ENCODE results near the gene GPBP1.
"Not testable (repeated sequence)": the region's sequence is repeated elsewhere in the genome, so short reads cannot be mapped to it uniquely, and the experiment has no call there.

Gene GPBP1

GRCh38 chr5:57177479-57178156 lies 3.8 kb downstream of the GPBP1 start:
- DNase-seq: no peak

- DNase-seq: not testable (repeated sequence)
Measured at GRCh38 chr5:57178238-57178637, 4.4 kb downstream of the GPBP1 start.

GRCh38 chr5:57179262-57180200 lies 5.7 kb downstream of the GPBP1 start:
- no peak for DNase-seq

- DNase-seq: no peak
Measured at GRCh38 chr5:57181154-57181553, 7.3 kb downstream of the GPBP1 start.

- DNase-seq: no peak
Measured at GRCh38 chr5:57184322-57184721, 10.5 kb downstream of the GPBP1 start.

DNA sequence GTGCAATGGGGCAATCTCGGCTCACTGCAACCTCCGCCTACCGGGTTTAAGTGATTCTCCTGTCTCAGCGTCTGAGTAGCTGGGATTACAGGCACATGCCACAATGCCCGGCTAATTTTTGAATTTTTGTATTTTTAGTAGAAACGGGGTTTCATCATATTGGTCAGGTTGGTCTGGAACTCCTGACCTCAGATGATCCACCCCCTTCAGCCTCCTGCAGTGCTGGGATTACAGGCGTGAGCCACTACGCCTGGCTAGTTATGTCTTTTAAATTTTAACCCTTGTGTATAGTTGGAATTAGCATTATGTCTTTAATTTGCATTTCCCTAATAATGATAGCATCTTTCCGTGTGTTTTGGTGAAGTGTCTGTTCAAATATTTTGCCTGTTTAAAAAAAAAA lies 11.5 kb downstream of the GPBP1 start:
- no peak for DNase-seq

- no peak for DNase-seq
Measured at GRCh38 chr5:57186194-57186593, 12.3 kb downstream of the GPBP1 start.

- DNase-seq: not testable (repeated sequence)
Measured at GRCh38 chr5:57187977-57188376, 14.1 kb downstream of the GPBP1 start.

DNA sequence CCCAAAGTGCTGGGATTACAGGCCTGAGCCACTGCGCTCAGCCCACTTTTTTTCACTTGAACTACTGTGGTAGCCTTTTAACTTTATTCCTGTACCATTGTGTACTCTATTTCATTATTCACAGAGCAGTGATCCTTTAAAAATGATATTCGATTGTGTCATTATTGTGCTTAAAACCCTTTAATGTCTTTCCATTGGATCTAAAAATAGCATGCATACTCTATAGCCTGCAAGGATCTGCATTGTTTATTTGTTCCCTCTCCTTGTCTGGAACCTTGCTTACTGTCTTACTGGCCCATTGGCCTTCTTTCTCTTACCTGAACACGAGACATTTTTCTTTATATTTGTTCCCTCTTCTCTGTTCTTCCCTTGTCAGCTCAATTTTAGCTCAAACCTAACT lies 15.7 kb downstream of the GPBP1 start:
- no peak for DNase-seq

DNA sequence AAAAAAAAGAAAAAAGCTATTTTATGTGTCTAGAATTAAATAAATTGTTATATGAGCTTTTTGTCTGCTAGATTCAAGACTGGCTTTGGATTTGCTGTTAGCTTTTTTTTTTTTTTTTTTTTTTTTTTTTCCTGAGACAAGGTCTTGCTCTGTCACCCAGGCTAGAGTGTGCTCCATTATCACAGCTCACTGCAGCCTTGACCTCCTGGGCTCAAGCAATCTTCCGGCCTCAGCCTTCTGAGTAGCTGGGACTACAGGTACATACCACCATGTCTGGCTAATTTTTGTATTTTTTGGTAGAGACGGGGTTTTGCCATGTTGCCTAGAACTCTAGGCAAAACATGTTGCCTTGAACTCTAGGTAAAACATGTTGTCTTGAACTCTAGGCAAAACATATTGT lies 16.7 kb downstream of the GPBP1 start:
- no peak for DNase-seq

DNA sequence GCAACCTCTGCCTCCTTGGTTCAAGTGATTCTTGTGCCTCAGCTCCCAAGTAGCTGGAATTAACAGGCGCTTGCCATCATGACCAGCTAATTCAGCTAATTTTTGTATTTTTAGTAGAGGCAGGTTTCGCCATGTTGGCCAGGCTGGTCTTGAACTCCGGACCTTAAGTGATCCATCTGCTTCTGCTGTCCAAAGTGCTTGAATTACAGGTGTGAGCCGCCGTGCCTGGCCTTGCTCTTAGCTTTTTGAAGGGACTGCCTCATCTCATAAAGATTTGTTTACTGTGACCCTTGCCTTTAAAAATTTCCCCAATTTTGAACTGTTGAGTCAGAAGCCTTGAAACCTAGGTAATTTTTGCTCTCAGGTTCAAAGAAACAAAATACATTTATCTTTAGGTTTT lies 17.3 kb downstream of the GPBP1 start:
- no peak for DNase-seq

- no peak for DNase-seq
Measured at GRCh38 chr5:57191986-57192385, 18.1 kb downstream of the GPBP1 start.

DNA sequence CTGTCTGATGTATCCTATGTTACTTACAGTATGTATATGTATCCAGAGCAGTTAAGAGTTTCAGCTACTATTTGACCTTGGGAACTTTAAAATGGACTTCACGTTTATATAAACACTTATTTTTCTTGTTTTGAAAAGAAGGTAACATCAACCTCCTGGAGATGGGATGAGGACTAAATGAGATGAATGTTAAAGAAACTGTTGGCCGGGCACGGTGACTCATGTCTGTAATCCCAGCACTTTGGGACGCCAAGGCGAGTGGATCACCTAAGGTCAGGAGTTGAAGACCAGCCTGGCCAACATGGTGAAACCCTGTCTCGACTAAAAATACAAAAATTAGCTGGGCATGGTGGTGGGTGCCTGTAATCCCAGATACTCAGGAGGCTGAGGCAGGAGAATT lies 19.0 kb downstream of the GPBP1 start:
- not testable (repeated sequence) for DNase-seq

- DNase-seq: no peak
Measured at GRCh38 chr5:57193757-57194413, 20.0 kb downstream of the GPBP1 start.

DNA sequence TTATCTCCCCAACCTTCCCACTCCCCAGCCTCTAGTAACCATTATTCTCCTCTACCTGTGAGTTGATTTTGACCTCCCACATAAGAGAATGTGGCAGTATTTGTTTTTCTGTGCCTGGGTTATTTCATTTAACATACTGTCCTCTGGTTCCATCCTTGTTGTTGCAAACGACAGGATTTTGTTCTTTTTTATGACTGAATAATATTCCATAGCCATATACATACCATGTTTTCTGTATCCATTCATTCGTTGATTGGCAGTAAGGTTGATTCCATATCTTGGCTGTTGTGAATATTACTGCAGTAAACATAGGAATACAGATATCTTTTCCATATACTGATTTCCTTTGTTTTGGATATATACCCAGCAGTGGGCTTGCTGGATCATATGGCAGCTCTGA lies 20.8 kb downstream of the GPBP1 start:
- no peak for DNase-seq

DNA sequence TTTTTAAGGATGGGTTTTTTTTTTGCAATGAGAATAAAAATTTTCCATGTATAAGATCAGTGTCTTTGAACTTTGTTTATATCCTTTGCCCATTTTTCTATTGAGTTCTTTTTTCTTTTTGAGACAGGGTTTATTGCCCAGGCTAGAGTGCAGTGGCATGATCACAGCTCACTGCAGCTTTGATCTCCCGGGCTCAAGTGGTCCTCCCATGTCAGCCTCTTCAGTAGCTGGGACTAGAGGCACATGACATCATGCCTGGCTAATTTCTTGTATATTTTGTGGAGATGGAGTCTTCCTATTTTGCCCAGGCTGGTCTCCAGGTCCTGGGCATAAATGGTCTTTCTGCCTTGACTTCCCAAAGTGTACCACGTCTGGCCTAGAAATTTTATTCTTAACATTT lies 21.2 kb downstream of the GPBP1 start:
- DNase-seq: no peak

GRCh38 chr5:57199866-57200265 lies 26.0 kb downstream of the GPBP1 start:
- no peak for DNase-seq

GRCh38 chr5:57202811-57203210 lies 29.0 kb downstream of the GPBP1 start:
- DNase-seq: no peak

DNA sequence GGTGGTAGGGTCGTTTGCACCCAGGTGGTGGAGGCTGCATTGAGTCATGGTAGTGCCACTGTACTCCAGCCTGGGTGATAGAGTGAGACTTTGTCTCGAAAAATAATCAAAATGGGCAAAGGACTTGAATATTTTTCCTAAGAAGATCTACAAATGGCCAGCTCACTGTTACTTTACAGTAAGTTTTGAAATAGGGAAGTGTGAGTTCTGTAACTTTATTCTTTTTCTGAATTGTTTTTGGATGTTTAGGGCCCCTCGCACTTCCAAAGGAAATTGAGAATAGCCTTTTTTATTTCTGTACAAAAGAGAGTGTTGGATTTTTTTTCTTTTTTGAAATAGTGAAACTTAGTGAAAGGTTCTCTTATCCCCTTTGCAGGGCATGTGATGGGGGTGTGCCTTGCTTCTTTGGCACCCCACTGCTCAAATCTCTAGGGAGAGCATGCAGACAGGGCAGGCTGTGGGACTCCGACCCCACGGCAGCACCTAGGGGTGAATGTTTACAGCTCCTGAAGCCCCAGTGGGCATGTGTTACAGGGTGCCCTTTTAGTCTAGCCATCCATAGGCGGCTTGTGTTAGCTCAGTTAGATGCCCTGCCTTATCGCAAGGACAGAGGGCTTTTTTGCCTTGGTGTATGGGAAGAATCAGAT lies 33.3 kb downstream of the GPBP1 start:
- DNase-seq: no peak

DNA sequence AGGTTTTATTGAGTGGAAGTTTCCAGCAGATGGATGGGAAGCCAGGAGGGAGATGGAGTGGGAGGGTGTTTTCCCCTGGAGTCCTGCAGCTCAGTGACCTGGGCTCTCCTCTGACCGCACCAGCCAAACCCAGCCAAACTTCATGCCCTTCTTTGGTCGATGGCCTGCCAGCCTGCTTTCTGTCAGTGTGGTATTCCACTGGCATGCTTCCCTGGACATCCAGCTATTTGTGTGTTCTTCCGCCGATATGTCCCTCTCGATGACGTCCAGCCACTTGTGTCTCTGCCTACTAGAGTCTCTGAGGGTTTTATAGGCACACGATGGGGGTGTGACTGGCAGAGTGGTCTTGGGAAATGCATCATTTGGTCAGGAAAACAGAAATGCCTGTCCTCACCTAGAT lies 33.8 kb downstream of the GPBP1 start:
- no peak for DNase-seq

DNA sequence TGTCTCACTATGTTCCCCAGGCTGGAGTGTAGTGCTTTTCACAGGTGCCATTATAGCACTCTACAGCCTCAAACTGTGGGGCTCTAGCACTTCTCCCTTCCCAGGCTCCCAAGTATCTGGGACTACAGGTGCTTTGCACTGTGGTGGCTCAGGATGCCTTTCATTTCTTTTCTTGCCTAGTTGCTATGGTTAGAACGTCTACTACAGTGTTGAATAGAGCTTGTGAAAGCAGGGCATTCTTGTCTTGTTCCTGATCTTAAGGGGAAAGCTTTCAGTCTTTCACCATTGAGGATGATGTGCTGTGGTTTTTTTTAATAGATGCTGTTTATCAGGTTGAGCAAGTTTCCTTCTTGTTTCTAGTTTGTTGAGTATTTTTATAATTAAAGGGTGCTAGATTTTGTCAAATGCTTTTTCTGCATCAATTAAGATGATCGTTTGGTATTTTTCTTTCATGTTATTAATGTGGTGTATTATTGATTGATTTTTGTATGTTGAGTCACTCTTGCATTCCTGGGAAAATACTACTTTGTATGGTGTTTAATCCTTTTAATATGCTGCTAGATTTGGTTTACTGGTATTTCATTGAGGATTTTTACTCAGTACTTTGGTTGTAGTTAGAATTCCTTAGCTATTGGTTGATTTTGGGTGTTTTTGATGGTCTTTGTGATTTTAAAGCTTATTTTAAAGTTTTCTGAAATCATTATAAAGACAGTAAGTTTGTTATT lies 35.6 kb downstream of the GPBP1 start:
- no peak for DNase-seq

DNA sequence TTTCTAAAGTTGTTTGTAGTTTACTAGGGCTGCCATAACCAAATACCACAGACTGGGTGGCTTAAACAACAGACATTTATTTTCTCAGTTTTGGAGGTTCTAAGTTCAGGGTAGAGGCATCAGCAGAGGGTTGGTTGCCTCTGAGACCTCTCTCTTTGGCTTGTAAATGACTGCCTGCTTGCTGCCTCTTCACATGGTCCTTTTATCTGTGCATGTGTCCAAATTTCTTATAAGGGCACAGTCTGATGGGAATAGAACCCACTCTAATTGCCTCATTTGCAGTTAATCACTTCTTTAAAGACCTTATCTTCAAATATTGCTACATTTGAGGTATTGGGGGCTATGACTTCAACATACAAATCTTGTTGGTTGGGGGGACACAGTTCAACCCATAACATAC lies 36.8 kb downstream of the GPBP1 start:
- DNase-seq: no peak

DNA sequence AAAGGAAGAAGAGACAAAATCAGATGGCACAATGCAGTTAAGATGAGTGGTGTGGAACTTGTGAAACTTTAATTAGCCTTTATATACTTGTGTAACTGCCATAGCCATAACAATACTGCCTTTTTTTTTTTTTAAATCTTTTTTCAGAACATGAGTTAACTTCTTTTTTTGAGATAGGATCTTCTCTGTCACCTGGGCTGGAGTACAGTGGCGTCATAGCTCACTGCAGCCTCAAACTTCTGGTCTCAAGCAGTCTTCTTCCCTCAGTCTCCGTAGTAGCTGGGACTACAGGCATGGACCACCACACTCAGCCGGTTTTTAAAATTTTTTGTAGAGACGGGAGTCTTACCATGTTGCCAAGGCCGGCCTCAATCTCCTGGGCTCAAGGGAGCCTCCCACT lies 37.2 kb downstream of the GPBP1 start:
- DNase-seq: no peak

Data from NCI-H748 treated with DMSO at 0.1 percent for 48 hours (cell line).